HL-60 (cell line): ENCODE data around the gene SEZ6L2.

Source experiments
- POLR2AphosphoS5 ChIP-seq: IDR thresholded peaks from 2 replicates; pipeline ENCODE4 v1.6.1; 2012; ENCODE audit warnings: low read depth
- TF ChIP-seq, protein P1 (sequence below): IDR thresholded peaks from one replicate; pipeline ENCODE4 v1.5.1; 2011; ENCODE audit warnings: low read length, control low read depth, inconsistent platforms; ENCODE audit not compliant: insufficient read depth
- TF ChIP-seq, protein P2 (sequence below): IDR thresholded peaks from 2 replicates; pipeline ENCODE4 v1.6.1; 2012; ENCODE audit warnings: low read depth; ENCODE audit not compliant: insufficient replicate concordance

DNA sequence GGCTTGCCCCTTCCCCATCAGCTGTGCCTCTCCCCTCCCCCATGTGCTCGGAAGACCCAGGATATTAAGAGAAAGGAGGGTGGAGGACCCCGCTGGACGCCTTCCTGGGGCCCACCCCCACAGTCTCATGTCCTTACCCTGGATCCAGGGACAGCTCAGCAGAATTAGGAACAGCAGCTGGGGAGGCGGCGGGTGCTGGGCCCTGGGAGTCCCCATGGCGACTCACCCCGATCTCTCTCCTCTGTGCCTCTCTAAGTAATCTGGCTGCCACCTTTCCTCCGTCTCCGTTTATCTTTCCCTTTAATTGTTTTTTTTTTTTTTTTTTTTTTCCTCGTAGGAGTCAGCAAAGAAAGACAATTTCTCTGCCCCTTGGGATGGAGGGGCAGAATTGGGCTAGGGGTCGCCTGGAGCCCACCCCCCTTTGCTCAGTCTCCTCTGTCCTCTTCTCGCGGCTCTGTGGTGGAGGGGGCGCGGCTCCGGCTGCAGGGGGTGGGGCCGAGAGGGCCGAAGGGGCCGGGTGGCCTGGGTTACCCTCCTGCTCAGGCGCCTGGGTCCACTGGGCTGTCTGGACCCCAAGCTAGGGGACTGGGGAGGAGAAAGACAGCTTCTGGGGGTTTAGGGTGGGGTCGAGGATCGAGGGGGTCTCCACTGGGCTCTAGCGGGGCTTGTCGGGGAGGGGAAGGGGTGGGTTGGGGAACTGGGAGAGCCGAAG, 390 bp downstream of the SEZ6L2 start:
- TF ChIP-seq, protein P1, sequence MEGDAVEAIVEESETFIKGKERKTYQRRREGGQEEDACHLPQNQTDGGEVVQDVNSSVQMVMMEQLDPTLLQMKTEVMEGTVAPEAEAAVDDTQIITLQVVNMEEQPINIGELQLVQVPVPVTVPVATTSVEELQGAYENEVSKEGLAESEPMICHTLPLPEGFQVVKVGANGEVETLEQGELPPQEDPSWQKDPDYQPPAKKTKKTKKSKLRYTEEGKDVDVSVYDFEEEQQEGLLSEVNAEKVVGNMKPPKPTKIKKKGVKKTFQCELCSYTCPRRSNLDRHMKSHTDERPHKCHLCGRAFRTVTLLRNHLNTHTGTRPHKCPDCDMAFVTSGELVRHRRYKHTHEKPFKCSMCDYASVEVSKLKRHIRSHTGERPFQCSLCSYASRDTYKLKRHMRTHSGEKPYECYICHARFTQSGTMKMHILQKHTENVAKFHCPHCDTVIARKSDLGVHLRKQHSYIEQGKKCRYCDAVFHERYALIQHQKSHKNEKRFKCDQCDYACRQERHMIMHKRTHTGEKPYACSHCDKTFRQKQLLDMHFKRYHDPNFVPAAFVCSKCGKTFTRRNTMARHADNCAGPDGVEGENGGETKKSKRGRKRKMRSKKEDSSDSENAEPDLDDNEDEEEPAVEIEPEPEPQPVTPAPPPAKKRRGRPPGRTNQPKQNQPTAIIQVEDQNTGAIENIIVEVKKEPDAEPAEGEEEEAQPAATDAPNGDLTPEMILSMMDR: no peak
- no peak for TF ChIP-seq POLR2AphosphoS5
- TF ChIP-seq, protein P2, sequence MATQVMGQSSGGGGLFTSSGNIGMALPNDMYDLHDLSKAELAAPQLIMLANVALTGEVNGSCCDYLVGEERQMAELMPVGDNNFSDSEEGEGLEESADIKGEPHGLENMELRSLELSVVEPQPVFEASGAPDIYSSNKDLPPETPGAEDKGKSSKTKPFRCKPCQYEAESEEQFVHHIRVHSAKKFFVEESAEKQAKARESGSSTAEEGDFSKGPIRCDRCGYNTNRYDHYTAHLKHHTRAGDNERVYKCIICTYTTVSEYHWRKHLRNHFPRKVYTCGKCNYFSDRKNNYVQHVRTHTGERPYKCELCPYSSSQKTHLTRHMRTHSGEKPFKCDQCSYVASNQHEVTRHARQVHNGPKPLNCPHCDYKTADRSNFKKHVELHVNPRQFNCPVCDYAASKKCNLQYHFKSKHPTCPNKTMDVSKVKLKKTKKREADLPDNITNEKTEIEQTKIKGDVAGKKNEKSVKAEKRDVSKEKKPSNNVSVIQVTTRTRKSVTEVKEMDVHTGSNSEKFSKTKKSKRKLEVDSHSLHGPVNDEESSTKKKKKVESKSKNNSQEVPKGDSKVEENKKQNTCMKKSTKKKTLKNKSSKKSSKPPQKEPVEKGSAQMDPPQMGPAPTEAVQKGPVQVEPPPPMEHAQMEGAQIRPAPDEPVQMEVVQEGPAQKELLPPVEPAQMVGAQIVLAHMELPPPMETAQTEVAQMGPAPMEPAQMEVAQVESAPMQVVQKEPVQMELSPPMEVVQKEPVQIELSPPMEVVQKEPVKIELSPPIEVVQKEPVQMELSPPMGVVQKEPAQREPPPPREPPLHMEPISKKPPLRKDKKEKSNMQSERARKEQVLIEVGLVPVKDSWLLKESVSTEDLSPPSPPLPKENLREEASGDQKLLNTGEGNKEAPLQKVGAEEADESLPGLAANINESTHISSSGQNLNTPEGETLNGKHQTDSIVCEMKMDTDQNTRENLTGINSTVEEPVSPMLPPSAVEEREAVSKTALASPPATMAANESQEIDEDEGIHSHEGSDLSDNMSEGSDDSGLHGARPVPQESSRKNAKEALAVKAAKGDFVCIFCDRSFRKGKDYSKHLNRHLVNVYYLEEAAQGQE: no peak
